Hematopoietic multipotent progenitor cell treated with erythropoietin and hydrocortisone succinate and interleukin-3 and kit ligand, for 8 days (in vitro differentiated cells): ENCODE measurements around the gene ZNF285.
"Not testable (repeated sequence)": the region's sequence is repeated elsewhere in the genome, so short reads cannot be mapped to it uniquely, and the experiment has no call there.

Experiments
- DNase-seq: peaks from one replicate; pipeline ENCODE4 v3.0.0-alpha.2; 2015

Gene ZNF285

DNA sequence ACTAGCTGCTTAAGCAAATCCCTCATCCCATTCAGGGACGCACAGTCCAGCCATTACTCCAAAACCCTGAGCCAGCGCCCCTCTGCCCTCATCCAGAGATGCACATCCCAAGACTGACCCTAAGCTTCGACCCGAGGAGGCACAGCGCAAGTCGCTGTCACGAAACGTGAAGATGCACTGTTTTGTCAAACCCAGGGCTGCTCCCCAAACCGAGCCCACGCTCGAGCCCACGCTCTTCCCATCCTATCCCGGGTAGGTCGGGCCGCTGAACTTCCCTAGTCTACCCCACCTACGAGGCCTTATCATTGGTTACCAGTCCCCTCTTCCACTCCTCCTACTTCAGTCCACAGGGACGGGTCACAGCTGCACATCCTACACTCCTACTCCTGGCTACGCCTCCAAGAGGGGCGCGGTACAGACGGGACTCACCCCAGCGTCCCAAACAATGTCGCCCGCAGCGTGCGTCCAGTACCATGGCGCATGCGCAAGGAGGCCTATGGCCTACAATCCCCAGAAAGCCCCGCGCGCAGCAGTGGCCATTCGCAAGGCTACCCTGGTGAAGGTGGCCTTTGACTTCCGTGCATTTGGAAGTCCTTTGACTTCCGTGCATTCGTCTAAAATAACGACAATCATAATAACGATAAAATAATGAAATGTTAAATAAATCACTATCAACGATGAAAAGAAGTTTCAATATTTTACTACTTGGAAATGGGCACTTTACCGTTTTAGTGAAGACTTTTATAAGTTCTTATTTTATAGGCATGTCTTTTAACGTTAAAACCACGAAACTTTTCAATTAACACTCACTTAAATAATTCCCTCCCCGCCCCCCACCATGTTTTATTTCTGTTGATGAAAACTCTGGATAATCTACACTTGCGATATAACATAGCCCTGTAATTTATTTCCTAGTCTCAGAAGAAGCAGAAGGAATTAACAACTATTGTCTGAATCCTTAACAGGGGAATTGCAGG, at the start of gene ZNF285:
Gene ZNF285 (minus strand): TSS at position 470 of the 977 bp plus-strand sequence. CDS start 4,395 bp downstream, outside the sequence.
- peak; percentile 97 for DNase-seq

DNA sequence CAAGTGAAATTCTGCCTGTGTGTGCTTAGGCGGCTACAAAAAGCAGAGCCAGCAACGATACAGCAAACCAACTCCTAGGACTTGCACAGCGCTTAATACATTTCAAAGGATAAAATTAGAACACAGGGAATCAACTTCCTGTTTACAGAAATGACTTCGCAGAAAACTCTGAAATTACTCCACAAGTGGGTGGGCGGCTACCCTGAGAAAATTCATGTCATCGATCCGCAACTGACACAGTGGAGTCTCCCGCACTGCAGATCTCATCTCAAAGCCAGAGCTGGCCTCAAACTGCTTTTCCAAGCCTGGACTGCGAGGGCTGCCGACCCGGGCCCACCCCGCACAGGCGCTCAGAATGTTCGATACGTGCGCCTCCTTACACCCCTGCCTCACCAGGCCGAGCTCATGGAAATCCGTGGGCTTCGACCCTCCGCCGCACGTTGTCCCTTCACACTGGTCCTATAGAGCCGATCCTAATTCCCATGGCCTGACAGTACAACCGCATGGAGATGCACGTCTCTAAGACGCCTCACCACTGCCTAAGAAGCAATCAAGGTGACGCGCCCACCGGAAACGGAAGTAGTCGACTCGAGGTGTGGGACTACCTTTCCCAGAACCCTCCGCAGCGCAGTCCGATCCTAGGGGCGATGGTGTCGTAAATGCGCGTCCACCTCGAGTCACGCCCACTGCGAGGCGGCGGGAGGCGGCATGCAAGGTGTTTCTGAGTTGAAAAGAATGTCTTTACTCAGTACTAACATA, 46.7 kb upstream of the ZNF285 start, which contains the start of gene ZNF229:
Gene ZNF229 (minus strand): TSS at position 557 of the 759 bp plus-strand sequence. CDS start 5,625 bp downstream, outside the sequence.
- peak; percentile 97 for DNase-seq

DNA sequence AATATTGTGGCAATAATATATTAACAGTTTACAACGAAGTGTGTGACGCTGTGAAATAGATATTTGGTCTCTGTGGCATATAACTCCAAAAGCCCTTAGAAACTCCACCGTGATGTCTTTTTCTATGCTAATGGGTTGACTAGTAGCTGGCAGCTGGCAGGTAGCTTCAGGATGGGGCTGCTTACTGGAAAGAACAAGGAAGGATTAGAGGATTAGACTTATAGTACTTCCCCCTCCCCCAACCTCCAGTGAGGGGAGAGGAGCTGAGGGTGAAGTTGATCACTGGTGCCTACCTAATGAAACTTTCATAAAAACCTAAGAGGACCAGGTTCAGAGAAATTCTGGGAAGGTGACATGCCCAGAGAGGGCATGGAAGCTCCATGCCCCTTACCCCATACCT, 37.0 kb upstream of the ZNF285 start:
- no peak for DNase-seq

DNA sequence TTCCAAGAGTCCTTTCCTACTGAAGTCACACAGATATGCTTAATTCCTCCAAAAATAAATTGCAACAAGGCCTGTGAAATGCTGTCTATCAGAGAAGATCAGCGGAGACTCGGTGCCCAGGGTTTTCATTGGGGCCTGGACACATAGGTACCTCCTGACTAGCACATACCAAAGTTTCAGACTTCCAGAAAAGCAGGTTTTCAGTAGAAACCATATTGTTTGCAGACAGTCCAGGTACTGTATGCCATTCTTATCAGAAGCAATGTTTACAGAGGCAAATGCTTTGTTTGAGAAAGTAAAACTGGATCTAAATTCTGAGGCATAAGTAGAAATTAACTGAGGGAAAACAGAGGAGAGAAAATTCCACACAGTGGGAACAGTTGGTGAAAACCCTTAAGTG, 34.0 kb upstream of the ZNF285 start:
- no peak for DNase-seq

DNA sequence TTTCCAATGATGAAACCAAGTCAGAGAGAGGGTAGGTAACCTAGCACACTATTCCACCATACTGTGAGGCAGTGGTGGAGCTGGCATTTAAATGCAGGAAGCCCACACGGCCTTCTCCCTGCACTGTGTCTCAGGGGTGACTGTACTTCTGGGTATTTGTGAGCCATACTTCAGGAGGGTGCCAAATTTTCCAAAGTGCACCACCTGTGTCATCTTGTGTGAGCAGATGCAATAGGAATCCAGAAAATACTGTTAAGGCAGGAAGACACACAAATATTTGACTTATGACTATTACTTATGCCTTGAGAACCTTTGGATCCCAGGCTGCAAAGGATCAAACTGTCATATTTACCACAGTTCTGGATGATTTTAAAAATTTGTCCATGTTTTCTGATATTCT, 29.5 kb upstream of the ZNF285 start:
- no peak for DNase-seq

DNA sequence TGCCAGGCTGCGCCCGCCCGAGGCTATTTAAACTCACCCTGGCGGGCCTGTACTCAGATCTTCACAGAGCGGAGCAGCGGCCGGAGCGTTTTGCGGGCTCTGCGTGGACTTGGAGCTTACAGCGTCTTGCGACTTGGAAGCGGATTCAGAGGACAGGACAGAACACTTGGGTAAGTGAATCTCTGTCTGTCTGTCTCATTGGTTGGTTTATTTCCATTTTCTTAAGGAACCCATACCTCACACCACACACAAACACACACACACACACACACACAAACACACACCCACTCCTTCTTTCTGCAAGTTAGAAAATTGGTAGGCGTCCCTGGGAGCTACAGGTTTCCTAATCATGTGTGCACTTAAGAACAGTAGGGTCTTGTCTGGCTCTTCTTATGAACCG, 14.1 kb upstream of the ZNF285 start:
- not testable (repeated sequence) for DNase-seq

DNA sequence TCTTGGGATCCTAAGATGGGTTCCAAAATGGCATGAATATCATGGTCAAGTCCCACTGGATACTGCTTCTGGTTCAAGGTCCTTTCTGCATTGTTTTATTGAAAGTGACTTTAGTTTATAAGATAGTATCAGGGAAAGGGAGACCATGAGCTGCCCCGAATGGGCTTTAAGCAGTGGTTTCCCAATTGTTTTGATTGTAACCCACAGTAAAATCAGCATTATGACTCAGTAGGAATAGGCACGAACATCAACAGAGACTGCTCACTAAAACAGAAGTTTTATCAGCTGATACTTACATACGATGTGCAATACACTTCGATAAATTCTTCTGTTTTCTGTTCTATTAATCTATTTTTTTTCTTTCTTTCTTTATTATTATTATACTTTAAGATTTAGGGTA, 12.1 kb downstream of the ZNF285 start:
- DNase-seq: not testable (repeated sequence)

DNA sequence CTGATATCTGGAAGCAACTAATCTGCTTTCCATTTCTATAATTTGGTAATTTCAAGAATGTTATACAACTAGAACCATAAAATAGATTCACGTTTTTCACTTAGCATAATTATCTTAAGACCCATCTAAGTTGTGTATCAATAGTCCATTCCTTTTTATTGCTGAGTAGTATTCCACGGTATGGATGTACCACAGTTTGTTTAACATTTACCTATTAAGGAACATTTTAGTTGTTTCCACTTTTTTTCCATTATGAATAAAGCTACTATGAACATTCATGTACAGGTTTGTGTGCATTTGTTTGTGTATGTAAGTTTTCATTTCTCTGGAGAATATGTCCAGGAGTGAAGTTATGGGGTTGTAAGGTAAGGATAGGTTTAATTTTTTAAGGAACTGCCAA, 26.6 kb downstream of the ZNF285 start:
- DNase-seq: no peak

DNA sequence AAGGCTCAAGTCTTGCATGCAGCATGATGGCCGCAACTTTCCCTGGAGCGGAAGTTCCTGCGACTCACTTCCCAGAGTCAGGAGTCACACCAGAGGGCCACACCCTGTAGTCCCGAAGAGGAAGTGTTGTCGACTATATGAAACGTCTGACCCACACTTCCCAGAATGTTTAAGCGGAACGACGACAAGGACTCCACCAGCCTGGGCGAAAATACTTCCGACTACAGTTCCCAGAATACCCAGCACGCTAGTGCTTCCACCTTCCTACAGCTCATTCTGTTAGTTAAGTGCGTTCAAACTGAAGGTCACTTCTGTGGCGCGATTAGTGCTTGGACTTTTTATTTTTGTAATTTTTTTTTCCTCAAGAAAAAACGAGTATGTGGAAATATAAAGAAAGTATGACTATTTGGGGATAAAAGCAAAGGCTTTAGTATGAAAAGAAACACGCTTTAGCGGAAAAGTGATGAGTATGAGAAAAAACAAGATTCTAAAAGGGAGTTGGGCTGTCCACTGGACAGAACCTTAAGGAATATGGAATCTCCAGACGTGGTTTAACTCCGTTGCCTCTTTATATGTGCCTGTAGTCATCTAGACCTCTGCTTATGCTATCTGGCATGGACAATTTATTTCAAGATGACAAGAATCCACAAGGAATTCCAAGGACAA, 29.5 kb downstream of the ZNF285 start:
- no peak for DNase-seq

DNA sequence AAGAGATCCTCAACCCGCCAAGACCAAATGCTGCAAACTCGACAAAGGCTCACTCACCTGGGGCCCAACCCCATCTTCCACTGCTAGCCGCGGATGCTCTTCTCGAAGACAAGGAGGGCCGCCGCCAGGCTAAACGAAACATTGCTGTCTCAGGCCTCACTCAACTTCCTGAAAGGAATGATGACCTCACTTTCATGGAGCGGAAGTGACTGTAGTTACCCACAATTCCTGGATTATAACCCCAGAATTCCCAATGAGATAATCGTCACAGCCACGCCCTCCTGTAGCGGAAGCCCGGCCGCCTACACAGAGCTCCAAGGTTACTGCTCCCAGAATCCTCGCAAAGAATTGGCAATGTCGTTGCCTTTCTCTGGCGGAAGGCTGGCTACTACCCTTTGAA, 34.4 kb downstream of the ZNF285 start:
- no peak for DNase-seq

DNA sequence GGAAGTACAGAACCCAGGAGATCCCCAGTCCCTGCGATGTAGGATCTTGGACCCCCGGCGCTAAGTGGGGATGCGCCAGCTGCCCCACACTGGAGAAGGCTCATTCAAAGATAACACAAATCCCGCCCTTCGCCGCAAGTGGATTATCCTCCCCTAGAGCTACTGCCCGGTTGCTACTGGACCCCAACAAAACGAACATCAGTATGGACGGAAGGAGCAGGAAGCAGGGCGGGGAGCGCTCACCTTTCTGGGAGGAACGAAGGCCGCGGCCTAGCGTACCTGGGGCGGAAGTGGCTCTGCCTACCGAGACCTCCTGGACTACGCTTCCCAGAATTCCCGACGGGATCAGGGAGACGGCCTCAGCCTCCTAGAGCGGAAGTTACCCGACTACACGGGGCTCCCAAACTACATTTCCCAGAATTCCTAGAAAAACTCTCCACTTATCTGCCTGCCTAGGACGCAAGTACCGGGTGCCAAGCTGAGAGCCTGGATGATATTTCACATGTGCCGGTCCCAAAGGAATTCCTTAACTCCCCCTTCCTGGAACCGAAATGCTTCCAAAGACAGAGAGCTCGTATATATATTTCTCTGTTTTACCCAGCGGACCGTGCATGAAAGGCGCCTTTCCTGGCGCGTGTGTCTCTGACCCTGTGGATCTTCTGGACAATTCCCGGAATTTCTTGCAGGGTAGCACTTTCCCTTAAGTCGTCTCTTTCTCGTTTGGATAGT, 44.9 kb downstream of the ZNF285 start, which contains the start of gene ZNF112:
Gene ZNF112 (minus strand): TSS at position 298 of the 729 bp plus-strand sequence. CDS start 16,141 bp downstream, outside the sequence.
- peak; percentile 93 for DNase-seq

DNA sequence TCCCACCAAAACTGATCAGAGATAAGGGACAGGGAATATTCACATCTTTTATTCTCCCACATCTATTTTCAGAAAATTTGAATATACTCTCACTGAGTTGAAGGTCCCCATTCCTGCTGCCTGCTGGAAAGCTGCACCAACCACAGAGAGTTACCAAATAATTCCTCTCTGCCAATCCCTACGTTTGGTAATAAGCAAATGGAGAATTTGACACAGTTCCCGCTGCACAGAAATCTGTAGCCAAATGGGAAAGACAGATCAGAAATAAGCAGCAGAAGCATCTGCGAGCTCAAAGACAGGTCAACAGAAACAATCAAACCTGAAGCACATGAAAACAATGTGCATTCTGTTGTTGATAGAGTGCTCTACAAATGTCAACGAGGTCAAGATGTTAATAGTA, 54.9 kb downstream of the ZNF285 start:
- no peak for DNase-seq

DNA sequence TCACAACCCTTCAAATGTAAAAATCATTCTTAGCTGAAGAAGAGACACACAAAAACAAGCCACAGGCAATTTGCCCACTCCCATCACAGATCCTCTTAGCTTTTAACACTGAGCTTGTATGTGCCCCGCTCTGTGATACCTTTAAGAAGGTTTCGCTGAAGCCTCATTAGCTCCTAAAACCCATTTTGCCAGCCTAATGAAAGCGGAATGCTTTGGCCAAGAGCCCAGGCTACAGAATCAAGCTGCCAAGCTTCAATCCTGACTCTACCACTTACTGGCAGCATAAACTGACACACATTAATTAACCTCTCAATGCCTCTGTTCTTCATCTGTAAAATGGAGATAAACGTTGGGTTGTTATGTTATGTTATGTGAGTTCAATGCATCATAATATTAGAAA, 55.4 kb downstream of the ZNF285 start:
- no peak for DNase-seq

DNA sequence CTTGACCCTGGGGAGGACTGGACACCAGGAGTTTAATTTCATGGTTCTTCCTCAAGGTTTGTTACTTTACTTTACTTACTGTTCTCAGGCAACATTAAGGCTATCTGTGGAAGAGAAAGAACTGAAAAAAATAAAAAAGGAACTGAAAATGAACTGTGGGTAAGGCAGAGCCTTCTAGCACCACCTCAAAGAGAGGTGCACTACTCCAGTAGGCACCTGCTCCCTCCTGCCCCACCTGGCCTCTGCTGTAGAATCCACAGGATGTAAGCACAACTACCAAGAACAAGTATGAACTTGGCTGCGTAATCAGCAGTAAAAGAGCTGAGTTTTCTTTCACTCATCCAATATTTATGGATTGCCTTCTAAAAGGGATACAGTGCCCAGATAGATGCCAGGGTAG, 57.2 kb downstream of the ZNF285 start:
- no peak for DNase-seq

DNA sequence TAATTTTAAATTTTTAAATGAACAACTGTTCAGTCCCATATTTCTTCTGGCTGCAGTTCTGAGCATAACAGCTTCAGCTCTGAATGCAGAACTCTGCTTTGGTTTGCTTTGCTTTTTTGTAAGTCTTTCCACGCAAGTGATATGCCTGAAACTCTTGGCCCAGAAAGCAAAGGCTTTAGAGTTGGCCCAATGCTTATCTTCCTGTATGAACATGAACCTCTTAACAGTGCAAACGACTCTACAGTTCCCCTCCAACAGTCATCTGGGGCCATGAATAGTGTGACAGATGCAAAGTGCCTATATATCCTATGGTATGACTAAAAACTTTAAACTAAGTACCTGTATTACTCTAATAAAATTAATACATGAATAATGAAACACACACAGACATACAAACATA, 59.6 kb downstream of the ZNF285 start:
- DNase-seq: no peak

DNA sequence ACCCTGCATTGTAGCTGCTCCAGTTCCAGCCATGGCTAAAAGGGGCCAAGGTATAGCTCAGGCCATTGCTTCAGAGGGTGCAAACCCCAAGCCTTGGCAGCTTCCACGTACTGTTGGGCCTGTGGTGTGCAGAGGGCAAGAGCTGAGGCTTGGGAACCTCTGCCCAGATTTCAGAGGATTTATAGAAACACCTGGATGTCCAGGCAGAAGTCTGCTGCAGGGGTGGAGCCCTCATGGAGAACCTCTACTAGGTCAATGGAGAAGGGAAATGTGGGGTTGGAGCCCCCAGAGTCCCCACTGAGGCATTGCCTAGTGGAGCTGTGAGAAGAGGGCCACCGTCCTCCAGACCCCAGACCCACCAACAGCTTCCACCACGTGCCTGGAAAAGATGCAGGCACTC, 66.8 kb downstream of the ZNF285 start:
- DNase-seq: not testable (repeated sequence)
